Stimulated activated naive CD8-positive, alpha-beta T cell treated with anti-CD3 and anti-CD28 coated beads, Interleukin-15, amount 100 ng/mL, for 72 hours (primary cell): ENCODE data around the gene SLC18B1.
A peak's percentile ranks its signal among the peaks of the same experiment; 100 is the strongest.

ENCODE experiments used
- ATAC-seq: fragments of 150-1000 bp; cut with Tn5 transposase; 2 replicates; pipeline ENCODE4 v1.10.0; 2021; ENCODE audit warnings: mild to moderate bottlenecking, moderate library complexity
- DNase-seq, 2 donors: peaks; one replicate each; pipeline ENCODE4 v3.0.0; 2021 to 2022
- H3K27ac Mint-ChIP-seq, 2 donors: one replicate each; pipeline ENCODE4 v1.8.0; 2022; ENCODE audit warnings: mild to moderate bottlenecking in 2 of 2, mixed read lengths in 2 of 2, moderate library complexity in 2 of 2
- H3K27me3 Mint-ChIP-seq: one replicate; pipeline ENCODE4 v1.8.0; 2022; ENCODE audit warnings: mixed read lengths
- H3K4me1 Mint-ChIP-seq: one replicate; pipeline ENCODE4 v1.8.0; 2022; ENCODE audit warnings: mild to moderate bottlenecking, mixed read lengths
- H3K4me3 Mint-ChIP-seq, 2 donors: one replicate each; pipeline ENCODE4 v1.8.0; 2022; ENCODE audit warnings: mild to moderate bottlenecking in 2 of 2, mixed read lengths in 2 of 2, moderate library complexity in 1 of 2
- H3K9me3 Mint-ChIP-seq, 2 donors: one replicate each; pipeline ENCODE4 v1.8.0; 2022; ENCODE audit warnings: mixed read lengths in 2 of 2

SLC18B1 gene

DNA sequence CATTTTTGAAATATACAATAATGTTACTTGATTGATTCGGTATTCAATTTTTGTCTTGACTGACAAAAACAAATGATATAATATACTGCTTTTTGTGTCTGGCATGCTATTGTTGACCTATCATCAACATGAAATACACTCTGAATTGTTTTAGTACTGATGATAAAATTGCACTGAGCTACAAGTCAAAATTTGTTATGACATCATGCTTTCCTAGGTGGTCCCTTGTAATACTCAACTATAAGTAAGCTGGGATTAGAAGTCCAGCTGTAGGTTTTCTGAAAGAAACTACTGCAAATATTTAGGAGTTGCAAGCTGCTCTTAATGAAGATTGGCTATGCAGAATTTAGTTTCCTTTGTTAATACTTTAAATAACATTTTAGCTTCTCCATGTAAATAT lies 32.9 kb downstream of the SLC18B1 start:
- Mint-ChIP-seq H3K9me3 (no peaks in the 10 kb centered on the region), H3K27me3 (no peaks in the 10 kb centered on the region), H3K27ac (no peak overlapping the region), H3K4me1 (peaks cover 46% of the 10 kb centered on the region), H3K4me3 (no peak overlapping the region)
- DNase-seq (no peak), ATAC-seq (no peak)

DNA sequence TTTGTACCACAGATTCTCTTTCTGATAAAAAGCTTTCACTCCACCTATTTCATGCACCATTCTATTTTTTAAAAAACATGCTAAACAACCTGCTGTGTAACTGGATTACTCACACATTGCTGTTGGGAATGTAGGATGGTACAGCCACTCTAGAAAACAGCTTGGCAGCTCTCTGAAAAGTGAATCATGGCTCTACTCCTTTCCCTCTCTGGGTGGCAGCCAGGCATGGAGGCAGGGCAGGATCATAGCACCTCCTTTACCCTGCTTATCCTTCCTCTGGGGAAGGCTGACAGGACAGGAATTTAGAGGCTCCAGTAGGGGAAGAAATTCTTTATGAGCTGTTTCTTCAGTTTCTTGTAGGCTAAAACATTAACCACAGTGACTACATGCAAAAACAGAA lies 34.1 kb downstream of the SLC18B1 start:
- H3K4me1 Mint-ChIP-seq: peaks cover 53% of the 10 kb centered on the region
- peak overlapping the region; percentile 27 to 32 for H3K4me3 Mint-ChIP-seq
- peak overlapping the region in 1 of 2 donors; percentile 74 for H3K27ac Mint-ChIP-seq
- H3K27me3 Mint-ChIP-seq: no peaks in the 10 kb centered on the region
- H3K9me3 Mint-ChIP-seq: no peaks in the 10 kb centered on the region
- DNase-seq (no peak), ATAC-seq (no peak)

DNA sequence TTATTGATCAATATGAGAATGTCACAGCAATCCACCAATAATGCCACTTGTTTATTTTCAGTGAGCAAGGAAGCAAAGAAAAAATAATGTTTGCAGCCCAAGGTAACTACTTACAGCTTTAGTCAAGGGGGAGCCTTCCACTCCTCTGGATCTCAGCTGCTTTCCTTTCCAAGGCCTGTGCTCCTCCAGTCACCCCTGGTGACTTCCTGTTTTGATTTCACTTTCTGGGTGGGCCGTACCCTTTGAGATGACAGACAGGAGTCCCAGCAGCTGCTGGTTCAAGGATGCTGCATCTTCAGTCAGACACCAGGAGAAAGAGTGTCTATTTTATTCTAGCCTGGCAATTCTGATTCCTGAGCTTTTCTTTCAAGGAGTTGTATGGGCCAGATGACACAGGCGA lies 35.2 kb downstream of the SLC18B1 start:
- Mint-ChIP-seq H3K27ac (peak overlapping the region; percentile 78 to 89), H3K4me1 (peaks cover 53% of the 10 kb centered on the region), H3K9me3 (no peaks in the 10 kb centered on the region), H3K4me3 (peak overlapping the region; percentile 81 to 85), H3K27me3 (no peaks in the 10 kb centered on the region)
- peak; percentile 52 to 66 for DNase-seq
- ATAC-seq: peak; percentile 93

DNA sequence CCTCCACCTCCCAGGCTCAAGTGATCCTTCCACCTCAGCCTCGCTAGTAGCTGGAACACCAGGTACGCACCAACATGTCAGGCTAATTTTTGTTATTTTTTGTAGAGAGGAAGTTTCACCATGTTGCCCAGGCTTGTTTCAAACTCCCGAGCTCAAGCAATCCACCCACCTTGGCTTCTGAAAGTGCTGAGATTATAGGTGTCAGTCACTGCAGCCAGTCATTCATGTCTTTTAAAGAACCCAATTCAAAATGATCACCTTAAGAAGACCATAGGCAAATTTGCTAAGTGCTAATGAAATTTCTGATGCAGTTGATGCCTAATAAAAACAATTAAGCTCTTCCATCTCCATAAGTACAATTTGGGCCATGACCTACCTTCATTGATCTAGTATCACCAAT lies 38.2 kb downstream of the SLC18B1 start:
- no peak for DNase-seq
- no peaks in the 10 kb centered on the region for H3K27me3 Mint-ChIP-seq
- H3K4me1 Mint-ChIP-seq: peaks cover 46% of the 10 kb centered on the region
- peak overlapping the region in 1 of 2 donors; percentile 62 for H3K27ac Mint-ChIP-seq
- peak; percentile 30 for ATAC-seq
- H3K4me3 Mint-ChIP-seq: peak overlapping the region in 1 of 2 donors; percentile 51
- H3K9me3 Mint-ChIP-seq: no peaks in the 10 kb centered on the region

DNA sequence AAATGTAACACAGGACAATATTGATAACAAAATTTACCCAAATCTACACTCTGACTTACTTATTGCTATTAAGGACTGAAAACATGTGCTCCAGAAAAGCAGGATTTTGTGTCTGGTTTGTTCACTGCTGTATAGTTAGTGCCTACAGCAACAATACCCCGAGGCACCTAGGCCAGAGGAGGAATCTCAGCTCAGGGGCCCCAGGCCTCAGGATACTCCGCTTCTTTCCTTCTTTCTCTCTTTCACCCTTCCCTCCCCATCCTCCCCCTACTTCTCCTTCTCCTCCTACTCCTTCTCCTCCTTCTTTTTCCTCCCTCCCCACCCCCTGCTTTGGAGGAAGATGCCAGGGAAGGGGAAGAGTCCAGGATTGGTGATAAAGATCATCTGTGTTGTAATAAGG lies 39.7 kb downstream of the SLC18B1 start:
- Mint-ChIP-seq H3K4me1 (peaks cover 30% of the 10 kb centered on the region), H3K27ac (no peak overlapping the region), H3K27me3 (no peaks in the 10 kb centered on the region), H3K9me3 (no peaks in the 10 kb centered on the region), H3K4me3 (no peak overlapping the region)
- ATAC-seq: no peak
- no peak for DNase-seq

DNA sequence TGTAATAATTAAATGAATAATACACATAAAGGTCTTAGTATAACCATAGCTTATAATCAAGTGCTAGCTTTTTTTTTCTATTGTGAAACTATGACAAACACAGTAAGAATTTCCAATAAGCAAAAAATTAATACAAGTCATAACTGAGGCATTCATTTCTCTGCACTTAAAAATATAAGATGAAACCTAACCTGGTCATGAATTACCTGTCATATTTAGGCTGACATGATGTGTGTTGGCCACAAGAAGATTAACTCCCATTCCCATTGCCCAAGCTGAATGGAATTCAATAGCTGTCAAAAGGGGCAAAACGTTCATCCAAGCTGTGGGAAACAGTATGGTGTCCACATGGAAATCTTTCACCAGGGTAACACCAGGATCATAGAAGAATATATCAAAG lies 46.2 kb downstream of the SLC18B1 start:
- ATAC-seq (no peak), DNase-seq (no peak)
- H3K9me3 Mint-ChIP-seq: no peaks in the 10 kb centered on the region
- no peak overlapping the region for H3K4me3 Mint-ChIP-seq
- H3K27me3 Mint-ChIP-seq: no peaks in the 10 kb centered on the region
- no peak overlapping the region for H3K27ac Mint-ChIP-seq
- peaks cover 28% of the 10 kb centered on the region for H3K4me1 Mint-ChIP-seq

DNA sequence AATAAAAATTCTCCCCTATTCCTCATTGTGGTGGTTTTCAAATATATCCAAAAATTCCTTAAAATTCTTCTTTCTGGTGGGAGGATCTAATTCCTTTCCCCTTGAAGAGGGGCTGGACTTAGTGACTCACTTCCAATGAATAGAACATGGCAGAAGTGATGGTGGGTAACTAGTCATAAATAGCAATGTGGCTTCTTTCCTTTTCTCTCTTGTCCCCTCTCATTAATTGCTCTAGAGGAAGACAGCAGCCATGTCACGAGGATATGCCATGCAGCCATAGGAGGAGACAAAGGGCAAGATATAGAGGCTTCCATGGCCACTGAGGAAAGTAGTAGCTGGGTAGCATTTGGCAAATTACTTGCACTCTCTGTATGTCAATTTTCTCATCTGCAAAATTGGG lies 46.6 kb downstream of the SLC18B1 start:
- H3K27me3 Mint-ChIP-seq: no peaks in the 10 kb centered on the region
- no peak for DNase-seq
- ATAC-seq: peak; percentile 36
- H3K4me1 Mint-ChIP-seq: peaks cover 28% of the 10 kb centered on the region
- no peaks in the 10 kb centered on the region for H3K9me3 Mint-ChIP-seq
- H3K27ac Mint-ChIP-seq: peak overlapping the region in 1 of 2 donors; percentile 9
- H3K4me3 Mint-ChIP-seq: no peak overlapping the region

DNA sequence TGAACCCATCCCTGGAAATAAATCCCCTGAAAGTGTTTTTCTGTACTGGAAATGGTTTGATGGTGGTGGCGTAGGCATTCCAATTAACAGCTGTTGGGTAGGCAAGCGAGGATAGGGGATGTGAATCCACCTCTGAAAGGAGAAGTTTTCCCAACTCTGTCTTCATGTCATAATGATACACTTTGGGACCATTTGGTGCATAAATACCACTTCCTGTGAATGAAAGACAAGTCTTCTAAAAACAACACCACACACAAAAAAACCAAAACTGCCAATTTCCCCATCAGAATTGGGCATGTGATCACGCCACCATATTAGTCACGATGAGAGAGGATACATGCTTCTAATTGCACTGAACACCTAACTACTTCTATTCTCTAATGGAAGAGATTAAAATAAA lies 47.1 kb downstream of the SLC18B1 start:
- Mint-ChIP-seq H3K9me3 (no peaks in the 10 kb centered on the region), H3K4me1 (peaks cover 28% of the 10 kb centered on the region), H3K27ac (peak overlapping the region in 1 of 2 donors; percentile 72), H3K27me3 (no peaks in the 10 kb centered on the region), H3K4me3 (peak overlapping the region; percentile 42 to 49)
- peak; percentile 75 for ATAC-seq
- peak in 1 of 2 donors; percentile 21 for DNase-seq

DNA sequence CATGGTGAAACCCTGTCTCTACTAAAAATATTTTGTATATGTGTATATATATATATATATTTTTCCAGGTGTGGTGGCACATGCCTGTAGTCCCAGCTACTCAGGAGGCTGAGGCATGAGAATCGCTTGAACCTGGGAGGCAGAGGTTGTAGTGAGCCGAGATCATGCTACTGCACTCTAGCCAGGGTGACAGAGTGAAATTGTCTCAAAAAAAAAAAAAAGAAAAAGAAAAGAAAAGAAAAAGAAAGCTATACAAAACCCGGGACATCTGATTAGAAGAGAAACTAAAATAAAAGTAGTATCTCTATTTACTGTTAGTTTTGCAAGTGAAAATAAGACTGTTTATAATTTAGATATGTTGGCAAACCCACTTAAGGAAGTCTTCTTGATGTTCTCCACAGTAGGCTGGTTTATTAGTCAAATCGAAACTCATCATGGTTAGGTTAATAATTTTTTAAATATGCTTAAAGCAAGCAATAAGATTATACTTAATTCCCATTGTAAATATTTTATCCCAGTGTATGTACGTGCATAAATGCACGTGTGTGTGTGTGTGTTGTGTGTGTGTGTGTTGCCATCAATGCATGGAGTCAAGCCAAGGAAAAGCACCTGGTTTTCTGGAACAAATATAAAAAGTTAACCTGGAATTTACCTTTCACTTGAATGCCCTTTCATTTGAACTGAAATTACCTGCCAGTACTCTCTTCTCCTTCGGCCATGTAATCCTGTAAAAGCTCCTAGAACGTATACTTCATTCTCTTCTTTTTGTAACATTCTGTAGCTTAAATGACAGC lies 47.8 kb downstream of the SLC18B1 start:
- Mint-ChIP-seq H3K27ac (peak overlapping the region; percentile 34 to 76), H3K4me3 (peak overlapping the region; percentile 42 to 55)
- peak; percentile 49 for ATAC-seq

DNA sequence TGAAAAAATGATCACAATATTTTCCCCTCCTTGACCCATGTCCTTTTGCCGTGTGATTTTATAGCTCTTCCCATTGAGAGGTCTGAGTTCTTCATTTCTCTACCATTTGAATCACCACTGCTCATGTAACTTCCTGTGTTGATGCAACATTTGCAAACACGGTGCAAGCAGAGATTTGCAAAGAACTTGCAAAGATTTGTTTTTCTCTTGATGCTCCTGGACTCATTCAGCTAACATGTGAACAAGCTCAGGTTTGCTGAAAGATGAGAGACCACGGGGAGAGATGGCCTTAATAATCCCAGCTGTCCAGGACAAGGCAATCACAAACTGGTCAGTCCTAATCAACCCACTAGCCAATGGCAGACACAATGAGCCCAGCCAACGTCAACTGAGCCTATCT lies 49.3 kb downstream of the SLC18B1 start:
- DNase-seq (peak; percentile 15 to 44), ATAC-seq (peak; percentile 72)
- Mint-ChIP-seq H3K27ac (peak overlapping the region; percentile 68 to 97), H3K27me3 (no peaks in the 10 kb centered on the region), H3K9me3 (peaks cover 0 to 6% of the 10 kb centered on the region in 2 donors), H3K4me1 (peaks cover 28% of the 10 kb centered on the region), H3K4me3 (no peak overlapping the region)

More for the DNA sequence above, 47.8 kb downstream of the SLC18B1 start:
- no peak for DNase-seq
- peaks cover 28% of the 10 kb centered on the region for H3K4me1 Mint-ChIP-seq
- no peaks in the 10 kb centered on the region for H3K9me3 Mint-ChIP-seq
- H3K27me3 Mint-ChIP-seq: no peaks in the 10 kb centered on the region

DNA sequence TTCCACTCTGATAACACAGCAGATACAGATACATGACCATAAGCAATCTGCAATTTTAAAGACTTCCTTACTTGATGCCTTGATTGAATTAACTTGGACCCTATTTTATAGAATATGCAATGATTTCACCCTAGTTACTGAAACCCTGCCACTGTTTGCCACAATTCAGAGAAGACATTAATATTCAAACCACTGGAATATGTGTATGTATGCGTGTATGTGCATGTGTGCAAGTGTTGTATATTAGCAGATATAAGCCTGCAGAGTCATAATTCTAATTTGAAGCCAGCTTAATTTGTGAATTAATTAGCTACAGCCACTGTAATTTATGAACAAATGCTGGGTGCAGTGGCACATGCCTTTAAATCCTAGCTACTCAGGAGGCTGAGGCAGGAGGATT lies 50.0 kb downstream of the SLC18B1 start:
- H3K27me3 Mint-ChIP-seq: no peaks in the 10 kb centered on the region
- no peak for ATAC-seq
- H3K27ac Mint-ChIP-seq: peak overlapping the region; percentile 66 to 68

DNA sequence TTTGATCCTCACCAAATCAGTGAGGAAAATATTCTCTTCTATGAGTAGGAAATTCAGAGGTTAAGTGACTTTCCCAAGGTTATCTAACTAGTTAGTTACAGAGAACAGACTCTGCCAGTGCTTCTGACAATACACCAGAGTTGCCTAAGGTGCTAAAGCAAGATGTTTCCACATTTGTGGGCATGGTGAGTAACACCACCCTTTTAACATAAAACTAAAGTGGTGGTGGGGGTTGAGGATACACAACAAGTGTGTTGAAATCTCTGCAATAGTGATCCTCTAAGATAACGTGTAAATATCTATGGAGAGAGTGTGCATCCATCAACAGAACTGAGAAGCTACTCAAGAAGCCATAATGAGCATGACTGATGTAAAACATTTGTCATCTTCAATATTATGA lies 52.4 kb downstream of the SLC18B1 start:
- ATAC-seq (peak; percentile 76), DNase-seq (no peak)
- Mint-ChIP-seq H3K4me3 (no peak overlapping the region), H3K4me1 (peaks cover 20% of the 10 kb centered on the region), H3K27ac (no peak overlapping the region), H3K27me3 (no peaks in the 10 kb centered on the region), H3K9me3 (peaks cover 6 to 14% of the 10 kb centered on the region in 2 donors)

More for the DNA sequence above, 50.0 kb downstream of the SLC18B1 start:
- H3K4me3 Mint-ChIP-seq: no peak overlapping the region
- peaks cover 0 to 6% of the 10 kb centered on the region in 2 donors for H3K9me3 Mint-ChIP-seq
- peaks cover 28% of the 10 kb centered on the region for H3K4me1 Mint-ChIP-seq
- DNase-seq: no peak

DNA sequence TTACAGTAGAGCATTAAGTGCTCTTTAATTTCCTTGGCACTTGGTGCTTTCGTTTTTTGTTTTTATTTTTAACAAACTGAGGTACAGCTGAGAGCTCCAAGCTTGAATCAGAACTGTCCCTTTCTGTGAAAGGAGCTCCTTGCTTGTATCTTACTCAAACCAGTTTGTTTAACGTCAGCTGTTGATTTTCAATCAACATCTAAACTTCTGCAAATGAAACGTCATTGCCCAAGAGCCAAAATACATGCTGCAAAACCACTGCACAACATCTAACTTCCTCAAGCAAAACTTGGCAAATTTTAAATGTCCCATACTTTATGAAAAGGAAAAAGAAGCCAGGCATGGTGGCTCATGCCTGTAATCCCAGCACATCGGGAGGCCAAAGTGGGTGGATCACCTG lies 55.9 kb downstream of the SLC18B1 start:
- Mint-ChIP-seq H3K27ac (no peak overlapping the region), H3K9me3 (peaks cover 23 to 37% of the 10 kb centered on the region in 2 donors), H3K4me3 (no peak overlapping the region), H3K27me3 (no peaks in the 10 kb centered on the region), H3K4me1 (peaks cover under 1% of the 10 kb centered on the region)
- ATAC-seq: no peak
- no peak for DNase-seq

DNA sequence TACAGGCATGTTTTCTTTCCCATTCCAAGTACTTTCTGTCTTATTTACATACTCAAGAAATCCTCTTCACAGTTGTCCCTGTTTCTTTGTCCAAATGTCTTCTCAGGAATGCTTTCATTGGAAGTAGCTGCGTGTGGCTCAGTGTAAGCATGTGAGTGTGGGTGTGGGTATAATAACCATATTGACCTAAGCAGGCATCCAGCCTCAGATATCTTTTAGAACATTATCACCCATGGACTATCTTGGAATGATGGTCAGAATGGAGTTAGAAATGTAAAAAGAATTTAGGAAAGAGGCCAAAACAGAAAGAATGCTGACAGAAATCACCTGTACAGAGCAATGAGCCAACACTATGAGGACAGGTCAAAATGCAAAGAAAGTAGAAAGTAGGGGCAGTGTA lies 57.2 kb downstream of the SLC18B1 start:
- Mint-ChIP-seq H3K9me3 (peaks cover 28 to 37% of the 10 kb centered on the region in 2 donors), H3K27ac (no peak overlapping the region), H3K4me3 (no peak overlapping the region), H3K4me1 (peaks cover 12% of the 10 kb centered on the region), H3K27me3 (no peaks in the 10 kb centered on the region)
- no peak for ATAC-seq
- no peak for DNase-seq

DNA sequence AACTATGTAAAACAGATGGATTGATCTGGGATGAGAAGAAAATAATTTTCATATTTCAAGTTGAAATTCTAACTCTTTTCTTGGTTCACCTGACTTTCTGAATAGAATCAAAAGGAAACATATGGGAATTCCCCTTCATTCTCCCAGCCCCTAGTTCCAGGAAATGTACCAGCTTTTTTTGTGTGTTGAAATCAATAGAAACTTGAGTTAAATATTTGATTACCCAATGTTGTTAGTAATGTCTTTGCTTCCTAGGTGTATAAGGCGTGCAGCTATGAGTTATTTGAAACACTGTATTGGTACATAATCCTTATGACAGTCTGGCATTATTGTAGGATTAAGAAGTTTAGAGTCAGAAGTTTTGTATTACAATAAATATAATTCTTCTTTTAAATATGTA lies 62.2 kb downstream of the SLC18B1 start:
- Mint-ChIP-seq H3K4me1 (peaks cover 18% of the 10 kb centered on the region), H3K9me3 (peaks cover 23 to 25% of the 10 kb centered on the region in 2 donors), H3K27me3 (no peaks in the 10 kb centered on the region), H3K4me3 (peak overlapping the region; percentile 26 to 35), H3K27ac (peak overlapping the region; percentile 42 to 74)
- ATAC-seq (peak; percentile 81), DNase-seq (no peak)

DNA sequence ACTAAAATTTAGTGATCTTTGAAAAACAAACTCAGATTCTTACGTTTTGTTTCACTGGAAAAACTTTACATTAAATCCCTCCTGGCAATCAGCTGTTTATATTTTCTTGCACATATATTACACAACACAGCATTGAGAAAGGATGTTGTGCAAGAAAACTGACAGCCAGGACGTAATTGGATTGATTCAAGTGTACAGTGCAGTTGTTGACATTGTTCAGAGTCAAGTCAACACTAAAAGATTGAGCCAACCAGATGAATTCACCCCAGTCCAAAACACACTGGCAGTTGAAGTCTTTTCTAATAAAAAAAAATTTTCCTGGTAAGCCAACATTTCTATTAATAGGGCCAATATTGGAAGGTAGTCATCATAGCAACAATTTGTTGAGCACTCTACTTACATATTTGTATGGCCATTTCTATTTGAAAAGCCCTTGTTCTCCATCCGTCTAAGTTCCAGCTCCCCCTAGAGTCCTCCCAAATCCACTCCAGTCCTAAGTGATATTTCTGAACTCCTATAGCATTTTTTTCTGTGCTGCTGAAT lies 63.7 kb downstream of the SLC18B1 start:
- DNase-seq (no peak), ATAC-seq (no peak)
- Mint-ChIP-seq H3K4me1 (peaks cover 18% of the 10 kb centered on the region), H3K27ac (no peak overlapping the region), H3K9me3 (peaks cover 20% of the 10 kb centered on the region in 2 donors), H3K4me3 (no peak overlapping the region), H3K27me3 (no peaks in the 10 kb centered on the region)
